ENCODE data around the gene FDX1. TPM values are rescaled to one million over a fixed set of nuclear protein-coding genes. Genes with fewer than 3 reads are reported as not detected.

FDX1 gene
- total RNA-seq, 1 experiment from 2014 or later = 9.9 TPM

GRCh38 chr11:110429731-110430266 is at the start of gene FDX1 (continued):
- TF ChIP-seq E2F4 (CRISPR knock-in tag; IDR thresholded peaks at IDR 0.05; ENCODE audit: borderline replicate concordance, low read depth) = no peak
- TF ChIP-seq NFE2L1 (CRISPR knock-in tag; IDR thresholded peaks at IDR 0.05) = 0 out of 2 replicates have a peak, but pooled peaks have one; percentile 20
- TF ChIP-seq USF1 (CRISPR knock-in tag; IDR thresholded peaks at IDR 0.05) = no peak
- TF ChIP-seq ATF2 (CRISPR knock-in tag; IDR thresholded peaks at IDR 0.05; ENCODE audit: borderline replicate concordance, low read depth) = no peak
- peak; percentile 35; the same call in 1 of the 2 replicates for TF ChIP-seq MYBL2 (CRISPR knock-in tag; IDR thresholded peaks at IDR 0.05)
- peak; percentile 44; the same call in 1 of the 2 replicates for TF ChIP-seq MAX (CRISPR knock-in tag; IDR thresholded peaks at IDR 0.05)
- TF ChIP-seq GRHL2 (CRISPR knock-in tag; IDR thresholded peaks at IDR 0.05; ENCODE audit: insufficient replicate concordance, severe bottlenecking) = no peak
- no peak for TF ChIP-seq NFATC4 (CRISPR knock-in tag; IDR thresholded peaks at IDR 0.05)
- TF ChIP-seq E2F1 (CRISPR knock-in tag; IDR thresholded peaks at IDR 0.05) = no peak
- no peak for TF ChIP-seq STAT6 (CRISPR knock-in tag; conservative IDR thresholded peaks at IDR 0.05; ENCODE audit: low read depth)
- TF ChIP-seq NFYB (CRISPR knock-in tag; conservative IDR thresholded peaks at IDR 0.05; ENCODE audit: low read depth) = no peak

GRCh38 chr11:110380836-110381622 is 48.7 kb upstream of the FDX1 start:
- H3K9me3 Mint-ChIP-seq = peaks cover 7% of the 10 kb centered on the region
- no peak overlapping the region for H3K4me3 Mint-ChIP-seq
- ChIA-PET CTCF (no interaction called here), POLR2A (no interaction called here)
- no peak for ATAC-seq
- peaks cover 6% of the 10 kb centered on the region for H3K4me1 Mint-ChIP-seq
- no peak overlapping the region for H3K27ac Mint-ChIP-seq
- H3K36me3 Mint-ChIP-seq = peaks cover 4% of the 10 kb centered on the region; the same call in 1 of the 2 replicates
- TF ChIP-seq ZNF121 (CRISPR knock-in tag; IDR thresholded peaks at IDR 0.05) (no peak), KAT7 (CRISPR knock-in tag; IDR thresholded peaks at IDR 0.05; ENCODE audit: borderline replicate concordance) (no peak), CREM (CRISPR knock-in tag; IDR thresholded peaks at IDR 0.05) (no peak), ZNF532 (CRISPR knock-in tag; IDR thresholded peaks at IDR 0.05; ENCODE audit: borderline replicate concordance) (no peak), SMAD4 (CRISPR knock-in tag; IDR thresholded peaks at IDR 0.05) (no peak), ZNF512 (CRISPR knock-in tag; IDR thresholded peaks at IDR 0.05; ENCODE audit: borderline replicate concordance) (no peak), ZNF423 (CRISPR knock-in tag; IDR thresholded peaks at IDR 0.05) (no peak), JAZF1 (CRISPR knock-in tag; IDR thresholded peaks at IDR 0.05) (no peak)
- DNase-seq (ENCODE audit: low spot score) = no peak
- H3K27me3 Mint-ChIP-seq (ENCODE audit: low read depth) = peaks cover 4% of the 10 kb centered on the region; the same call in 1 of the 2 replicates

Measured in WTC11 (cell line).